SK-N-SH treated with all-trans-retinoic acid at 6 μM for 48 hours (cell line): ENCODE results near the gene FAM83C.

Experiments used
- CSDC2 ChIP-seq: fragments of 250-450 bp; sonication (Bioruptor Pico); IDR thresholded peaks from 2 replicates; pipeline ENCODE4 v1.5.0; 2020; ENCODE audit warnings: mild to moderate bottlenecking, moderate library complexity
- GLIS3 ChIP-seq: fragments of 250-450 bp; sonication (Bioruptor Pico); IDR thresholded peaks from 2 replicates; pipeline ENCODE4 v1.5.0; 2020; ENCODE audit warnings: mild to moderate bottlenecking, moderate library complexity
- RARB ChIP-seq: fragments of 250-450 bp; sonication (Bioruptor Pico); IDR thresholded peaks from 2 replicates; pipeline ENCODE4 v1.8.0; 2021; ENCODE audit warnings: mild to moderate bottlenecking, moderate library complexity
- SNAI2 ChIP-seq: fragments of 250-450 bp; sonication (Bioruptor Pico); IDR thresholded peaks from 2 replicates; pipeline ENCODE4 v1.5.0; 2020; ENCODE audit warnings: mild to moderate bottlenecking, moderate library complexity
- TCF4 ChIP-seq: fragments of 250-450 bp; sonication (Bioruptor Pico); IDR thresholded peaks from 2 replicates; pipeline ENCODE4 v1.8.0; 2021; ENCODE audit warnings: mild to moderate bottlenecking, moderate library complexity, borderline replicate concordance
- ZC3H10 ChIP-seq: fragments of 250-450 bp; sonication (Bioruptor Pico); IDR thresholded peaks from 2 replicates; pipeline ENCODE4 v1.5.1; 2021; ENCODE audit warnings: mild to moderate bottlenecking, moderate library complexity
- ZFP30 ChIP-seq: fragments of 450-650 bp; formaldehyde crosslinking; IDR thresholded peaks from 2 replicates; pipeline ENCODE4 v1.5.0; 2022; ENCODE audit warnings: mild to moderate bottlenecking, moderate library complexity
- ZNF565 ChIP-seq: fragments of 450-650 bp; formaldehyde crosslinking; conservative IDR thresholded peaks from 2 replicates; pipeline ENCODE4 v1.5.0; 2020; ENCODE audit warnings: low read depth, mild to moderate bottlenecking, moderate library complexity
- TF ChIP-seq, protein P1 (sequence below): fragments of 250-450 bp; sonication (Bioruptor Pico); IDR thresholded peaks from 2 replicates; pipeline ENCODE4 v1.5.0; 2020; ENCODE audit warnings: mild to moderate bottlenecking, moderate library complexity

DNA sequence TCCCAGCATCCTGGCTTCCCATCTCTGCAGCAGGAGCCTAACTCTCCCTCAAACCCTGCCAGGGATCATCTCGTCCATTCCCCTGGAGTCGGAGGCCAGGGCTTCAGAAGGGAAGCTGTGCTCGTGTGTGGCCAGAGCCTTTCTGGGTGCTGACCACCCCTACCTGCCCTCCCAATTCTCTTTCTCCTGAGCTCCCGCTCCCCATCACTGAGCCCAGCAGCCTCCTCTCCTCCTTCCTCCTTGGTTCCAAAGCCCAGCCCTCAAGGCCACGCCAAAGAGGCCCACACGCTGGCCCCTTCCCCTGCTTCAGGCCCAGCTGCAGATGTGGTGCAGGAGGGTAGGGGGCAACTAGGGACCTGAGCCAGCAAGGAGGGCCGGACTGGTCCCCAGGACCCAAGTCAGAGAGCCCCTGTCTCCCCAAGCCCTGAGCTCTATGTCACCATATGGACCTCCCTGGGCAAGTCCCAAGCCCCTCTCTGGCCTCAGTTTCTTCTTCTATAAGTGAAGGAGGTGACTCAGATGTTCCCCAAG, 1.3 kb downstream of the FAM83C start:
- no peak for TF ChIP-seq ZFP30 (CRISPR knock-in tag)
- TF ChIP-seq TCF4 (CRISPR knock-in tag) = no peak
- TF ChIP-seq ZC3H10 (CRISPR knock-in tag) = no peak
- TF ChIP-seq RARB (CRISPR knock-in tag) = no peak
- TF ChIP-seq ZNF565 (CRISPR knock-in tag) = no peak
- TF ChIP-seq SNAI2 (CRISPR knock-in tag) = no peak
- TF ChIP-seq, protein P1, sequence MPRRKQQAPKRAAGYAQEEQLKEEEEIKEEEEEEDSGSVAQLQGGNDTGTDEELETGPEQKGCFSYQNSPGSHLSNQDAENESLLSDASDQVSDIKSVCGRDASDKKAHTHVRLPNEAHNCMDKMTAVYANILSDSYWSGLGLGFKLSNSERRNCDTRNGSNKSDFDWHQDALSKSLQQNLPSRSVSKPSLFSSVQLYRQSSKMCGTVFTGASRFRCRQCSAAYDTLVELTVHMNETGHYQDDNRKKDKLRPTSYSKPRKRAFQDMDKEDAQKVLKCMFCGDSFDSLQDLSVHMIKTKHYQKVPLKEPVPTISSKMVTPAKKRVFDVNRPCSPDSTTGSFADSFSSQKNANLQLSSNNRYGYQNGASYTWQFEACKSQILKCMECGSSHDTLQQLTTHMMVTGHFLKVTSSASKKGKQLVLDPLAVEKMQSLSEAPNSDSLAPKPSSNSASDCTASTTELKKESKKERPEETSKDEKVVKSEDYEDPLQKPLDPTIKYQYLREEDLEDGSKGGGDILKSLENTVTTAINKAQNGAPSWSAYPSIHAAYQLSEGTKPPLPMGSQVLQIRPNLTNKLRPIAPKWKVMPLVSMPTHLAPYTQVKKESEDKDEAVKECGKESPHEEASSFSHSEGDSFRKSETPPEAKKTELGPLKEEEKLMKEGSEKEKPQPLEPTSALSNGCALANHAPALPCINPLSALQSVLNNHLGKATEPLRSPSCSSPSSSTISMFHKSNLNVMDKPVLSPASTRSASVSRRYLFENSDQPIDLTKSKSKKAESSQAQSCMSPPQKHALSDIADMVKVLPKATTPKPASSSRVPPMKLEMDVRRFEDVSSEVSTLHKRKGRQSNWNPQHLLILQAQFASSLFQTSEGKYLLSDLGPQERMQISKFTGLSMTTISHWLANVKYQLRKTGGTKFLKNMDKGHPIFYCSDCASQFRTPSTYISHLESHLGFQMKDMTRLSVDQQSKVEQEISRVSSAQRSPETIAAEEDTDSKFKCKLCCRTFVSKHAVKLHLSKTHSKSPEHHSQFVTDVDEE = no peak
- TF ChIP-seq CSDC2 (CRISPR knock-in tag) = no peak
- TF ChIP-seq GLIS3 = no peak
